WI38 (cell line): ENCODE measurements around the gene LHFPL6.

Experiments used
- H3K4me3 ChIP-seq: 2 replicates; pipeline ENCODE4 v1.5.1; 2011; ENCODE audit warnings: low read depth, mild to moderate bottlenecking, control low read depth, low read length
- TF ChIP-seq, protein P1 (sequence below): IDR thresholded peaks from 2 replicates; pipeline ENCODE4 v1.5.1; 2012; ENCODE audit warnings: low read depth, mild to moderate bottlenecking, control low read depth, low read length

Gene LHFPL6

DNA sequence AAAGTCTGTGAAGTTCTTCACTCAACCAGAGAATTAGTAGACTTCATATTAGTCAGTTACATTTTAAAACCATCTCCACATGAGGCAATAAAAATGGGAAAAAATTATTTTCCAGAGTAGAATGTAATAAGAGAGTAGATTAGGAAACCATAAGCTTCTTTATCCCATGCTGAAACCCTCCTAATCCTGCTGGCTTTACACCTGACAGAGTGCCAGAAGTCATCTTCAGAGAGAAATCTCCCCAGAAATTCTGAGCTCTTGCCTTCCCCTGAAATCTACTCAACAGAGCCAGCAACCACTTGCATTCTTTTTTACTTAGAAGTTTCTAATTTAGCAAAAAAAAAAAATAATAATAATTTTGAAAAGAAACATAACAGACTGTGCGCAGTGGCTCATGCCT lies 284.8 kb downstream of the LHFPL6 start:
- H3K4me3 ChIP-seq = no peak overlapping the region
- TF ChIP-seq, protein P1, sequence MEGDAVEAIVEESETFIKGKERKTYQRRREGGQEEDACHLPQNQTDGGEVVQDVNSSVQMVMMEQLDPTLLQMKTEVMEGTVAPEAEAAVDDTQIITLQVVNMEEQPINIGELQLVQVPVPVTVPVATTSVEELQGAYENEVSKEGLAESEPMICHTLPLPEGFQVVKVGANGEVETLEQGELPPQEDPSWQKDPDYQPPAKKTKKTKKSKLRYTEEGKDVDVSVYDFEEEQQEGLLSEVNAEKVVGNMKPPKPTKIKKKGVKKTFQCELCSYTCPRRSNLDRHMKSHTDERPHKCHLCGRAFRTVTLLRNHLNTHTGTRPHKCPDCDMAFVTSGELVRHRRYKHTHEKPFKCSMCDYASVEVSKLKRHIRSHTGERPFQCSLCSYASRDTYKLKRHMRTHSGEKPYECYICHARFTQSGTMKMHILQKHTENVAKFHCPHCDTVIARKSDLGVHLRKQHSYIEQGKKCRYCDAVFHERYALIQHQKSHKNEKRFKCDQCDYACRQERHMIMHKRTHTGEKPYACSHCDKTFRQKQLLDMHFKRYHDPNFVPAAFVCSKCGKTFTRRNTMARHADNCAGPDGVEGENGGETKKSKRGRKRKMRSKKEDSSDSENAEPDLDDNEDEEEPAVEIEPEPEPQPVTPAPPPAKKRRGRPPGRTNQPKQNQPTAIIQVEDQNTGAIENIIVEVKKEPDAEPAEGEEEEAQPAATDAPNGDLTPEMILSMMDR = no peak

DNA sequence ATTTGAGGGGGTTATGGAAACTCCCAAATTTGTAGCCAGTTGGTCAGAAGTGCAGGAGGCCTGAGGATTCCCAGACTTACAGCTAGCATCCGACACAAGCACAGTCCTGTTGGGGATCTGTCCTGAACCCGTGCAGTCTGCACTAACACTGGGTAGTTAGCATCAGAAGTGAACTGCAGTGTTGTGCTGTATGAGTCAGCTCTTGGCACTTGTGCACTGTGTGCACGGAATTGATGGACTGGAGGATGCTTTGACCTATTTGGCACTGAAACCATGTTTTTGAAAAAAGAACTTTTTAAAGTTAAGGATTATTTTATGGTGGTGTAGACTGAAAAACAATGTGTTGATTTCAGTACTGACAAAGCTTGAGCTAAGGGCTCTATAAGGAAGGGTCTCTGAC lies 285.7 kb downstream of the LHFPL6 start:
- no peak overlapping the region for H3K4me3 ChIP-seq
- TF ChIP-seq, protein P1 = no peak

DNA sequence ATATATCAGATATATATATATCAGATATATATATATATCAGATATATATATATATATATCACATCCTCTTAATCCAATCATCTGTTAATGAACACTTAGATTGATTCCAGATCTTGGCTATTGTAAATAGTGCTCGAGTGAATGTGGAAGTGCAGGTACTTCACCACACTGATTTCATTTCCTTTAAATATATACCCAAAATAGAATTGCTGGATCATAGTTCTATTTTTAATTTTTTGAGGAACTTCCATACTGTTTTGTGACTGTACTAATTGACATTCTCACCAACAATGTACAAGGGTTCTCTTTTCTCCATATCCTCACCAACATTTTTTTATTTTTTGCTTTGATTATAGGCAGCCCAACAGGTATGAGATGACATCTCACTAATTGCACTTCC lies 287.2 kb downstream of the LHFPL6 start:
- no peak overlapping the region for H3K4me3 ChIP-seq
- TF ChIP-seq, protein P1 = no peak

DNA sequence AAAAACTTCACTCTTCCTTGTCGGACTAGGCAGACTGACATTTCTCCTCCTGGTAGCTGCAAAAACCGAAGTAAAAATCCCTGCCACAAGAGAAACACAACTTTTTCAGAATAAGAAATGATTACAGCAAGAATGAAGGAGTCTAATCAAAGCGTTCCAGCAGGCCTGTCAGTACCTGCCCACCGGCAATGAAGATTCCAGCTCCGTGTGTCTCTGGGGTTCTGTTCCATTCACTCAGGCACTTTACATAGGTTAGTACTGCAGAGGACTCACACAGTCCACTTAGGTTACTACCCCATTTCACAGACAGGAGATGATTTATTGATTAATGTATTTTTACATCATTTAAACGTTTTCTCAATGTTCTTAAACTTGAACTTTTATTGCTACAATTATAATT lies 289.3 kb downstream of the LHFPL6 start:
- TF ChIP-seq, protein P1 = no peak
- H3K4me3 ChIP-seq = no peak overlapping the region

DNA sequence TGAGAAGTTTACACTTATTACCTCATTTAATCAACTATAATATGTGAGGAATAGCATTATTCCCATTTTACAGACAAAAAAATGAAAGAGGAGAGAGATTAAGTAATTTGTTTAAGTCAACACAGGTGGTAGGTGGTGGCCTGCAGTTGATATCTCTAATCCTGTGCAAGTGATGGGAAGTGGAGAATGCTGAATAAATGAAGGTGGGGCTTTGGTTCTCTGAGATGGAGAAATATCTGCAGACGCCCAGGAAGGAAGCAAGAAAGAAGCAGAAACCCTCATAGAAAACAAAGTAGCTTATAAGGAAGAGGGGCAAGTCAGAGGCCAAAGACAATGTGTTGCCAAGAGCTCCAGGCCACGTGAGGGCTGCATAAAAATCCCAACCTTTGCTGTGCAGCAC lies 290.4 kb downstream of the LHFPL6 start:
- TF ChIP-seq, protein P1 = no peak

DNA sequence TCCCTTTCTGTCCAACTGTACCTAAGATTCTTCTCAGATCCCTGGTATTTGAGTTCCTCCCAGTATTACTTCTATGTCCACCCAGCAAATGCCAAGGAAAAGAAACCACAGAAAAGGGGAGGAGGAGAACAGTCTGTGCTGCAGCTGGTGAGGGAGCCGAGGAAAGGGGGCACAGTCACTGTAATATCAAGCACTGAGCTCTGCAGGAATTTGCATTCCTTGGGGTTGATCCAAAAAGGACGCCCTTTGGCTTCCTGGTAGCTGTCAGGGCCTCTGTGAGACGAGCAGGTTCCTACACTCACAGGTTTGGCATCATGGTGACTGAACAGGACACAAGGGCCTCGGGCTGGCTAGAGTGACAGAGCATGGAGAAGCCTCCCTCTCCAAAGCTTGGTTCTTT lies 291.4 kb downstream of the LHFPL6 start:
- no peak overlapping the region for H3K4me3 ChIP-seq
- TF ChIP-seq, protein P1 = no peak

More for the DNA sequence above, 290.4 kb downstream of the LHFPL6 start:
- no peak overlapping the region for H3K4me3 ChIP-seq

DNA sequence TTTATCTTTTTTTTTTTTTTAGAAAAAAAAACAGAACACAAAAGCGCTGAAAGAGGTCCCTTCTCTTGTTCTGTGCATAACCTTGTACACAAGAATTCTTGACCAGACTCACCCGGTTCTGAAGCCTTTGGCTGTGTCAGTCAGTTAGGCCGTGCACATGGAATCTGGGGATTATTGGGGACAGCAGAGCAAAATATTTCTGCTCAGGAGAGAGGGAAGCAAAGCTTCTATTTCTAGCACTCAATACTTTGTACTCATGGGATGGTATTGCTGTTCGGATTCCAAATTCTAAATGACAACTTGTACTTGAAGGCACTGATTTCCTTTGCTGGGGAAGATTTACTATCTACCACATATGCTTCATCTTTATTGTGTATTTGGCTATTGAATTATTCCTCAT lies 292.0 kb downstream of the LHFPL6 start:
- TF ChIP-seq, protein P1 = no peak

More for the DNA sequence above, 292.0 kb downstream of the LHFPL6 start:
- H3K4me3 ChIP-seq = no peak overlapping the region
